Measurements from ENCODE around the gene PSD4.

PSD4 gene

DNA sequence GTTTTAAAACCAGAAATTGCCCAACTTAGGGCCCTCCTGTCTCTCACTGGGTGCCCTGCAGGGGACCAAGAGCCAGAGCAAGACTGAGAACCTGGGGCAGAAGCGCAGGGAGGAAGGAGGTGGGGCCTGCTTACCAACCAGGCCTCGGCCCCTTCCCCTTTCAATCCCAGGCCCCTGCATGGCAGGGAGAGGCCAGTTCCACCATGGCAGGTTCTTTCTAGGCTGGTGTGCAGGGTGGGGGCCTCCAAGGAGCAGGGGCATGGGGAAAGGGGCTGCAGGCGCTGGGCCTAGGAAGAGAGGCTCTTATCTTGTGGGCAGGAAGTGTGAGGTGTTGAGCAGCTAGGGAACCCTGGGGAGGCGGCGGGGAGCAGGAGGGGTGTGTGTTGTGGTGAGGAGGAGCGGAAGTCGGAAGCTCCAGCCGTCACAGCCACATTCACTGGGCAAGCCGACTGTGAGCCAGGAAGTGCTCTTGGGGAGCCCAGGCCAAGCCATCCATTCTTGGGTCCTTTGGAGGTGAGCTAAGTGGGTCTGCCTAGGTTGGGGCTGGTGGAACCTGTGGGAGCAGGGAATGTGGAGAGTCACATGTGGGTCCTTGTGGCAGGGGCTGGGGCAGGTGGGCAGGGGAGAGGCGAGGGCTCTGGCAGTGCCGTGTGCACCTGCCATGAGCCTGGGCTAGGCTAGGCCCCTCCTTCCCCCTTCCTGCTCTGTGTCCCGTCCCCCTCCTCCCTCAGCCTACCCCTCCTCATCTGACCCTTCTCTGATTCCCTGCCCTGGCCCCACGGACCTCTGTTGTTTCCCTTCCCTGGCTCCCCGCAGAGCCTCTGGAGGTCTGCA lies at the start of gene PSD4:
Gene PSD4 (plus strand): TSS at position 430 of the 834 bp plus-strand sequence. CDS start 8,486 bp downstream, outside the sequence.
- peak; percentile 76 for DNase-seq (ENCODE audit: low spot score)

DNA sequence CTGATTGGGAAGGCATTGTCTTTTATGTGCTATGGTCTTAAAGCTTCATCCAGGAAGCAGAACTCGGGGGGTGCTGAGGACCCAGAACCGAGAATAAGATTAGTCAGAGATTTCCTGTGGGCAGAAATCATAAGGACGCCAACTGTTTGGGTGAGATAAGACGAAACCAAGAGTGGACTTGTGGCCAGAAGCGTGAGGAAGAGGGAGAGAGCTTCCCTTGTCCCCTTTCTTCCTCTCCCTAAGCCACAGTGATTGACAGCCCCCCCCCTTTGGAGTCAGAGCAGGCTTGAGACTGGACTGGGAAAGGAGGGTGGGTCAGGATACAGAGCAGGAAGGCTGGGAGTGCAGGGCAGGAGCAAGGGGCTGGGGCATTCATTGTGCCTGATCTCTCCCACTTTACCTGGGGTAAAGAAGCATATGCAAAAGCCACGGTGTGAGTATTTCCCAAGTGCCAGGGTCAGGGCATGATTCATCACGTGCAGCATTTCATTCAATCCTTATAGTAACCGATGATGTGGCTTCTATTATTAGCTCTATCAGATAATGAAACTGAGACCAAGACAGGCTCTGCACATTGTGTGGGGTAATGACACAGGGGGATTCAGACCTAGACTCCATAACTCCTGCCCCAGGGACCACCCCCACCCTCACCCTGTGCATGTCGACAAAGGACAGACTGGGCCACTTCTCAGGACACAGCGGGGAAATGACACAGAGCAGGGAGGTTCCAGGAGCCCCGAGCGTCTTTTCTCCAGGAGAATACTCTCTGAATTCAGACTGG lies 49.4 kb upstream of the PSD4 start:
- DNase-seq (ENCODE audit: low spot score) = peak; percentile 33

DNA sequence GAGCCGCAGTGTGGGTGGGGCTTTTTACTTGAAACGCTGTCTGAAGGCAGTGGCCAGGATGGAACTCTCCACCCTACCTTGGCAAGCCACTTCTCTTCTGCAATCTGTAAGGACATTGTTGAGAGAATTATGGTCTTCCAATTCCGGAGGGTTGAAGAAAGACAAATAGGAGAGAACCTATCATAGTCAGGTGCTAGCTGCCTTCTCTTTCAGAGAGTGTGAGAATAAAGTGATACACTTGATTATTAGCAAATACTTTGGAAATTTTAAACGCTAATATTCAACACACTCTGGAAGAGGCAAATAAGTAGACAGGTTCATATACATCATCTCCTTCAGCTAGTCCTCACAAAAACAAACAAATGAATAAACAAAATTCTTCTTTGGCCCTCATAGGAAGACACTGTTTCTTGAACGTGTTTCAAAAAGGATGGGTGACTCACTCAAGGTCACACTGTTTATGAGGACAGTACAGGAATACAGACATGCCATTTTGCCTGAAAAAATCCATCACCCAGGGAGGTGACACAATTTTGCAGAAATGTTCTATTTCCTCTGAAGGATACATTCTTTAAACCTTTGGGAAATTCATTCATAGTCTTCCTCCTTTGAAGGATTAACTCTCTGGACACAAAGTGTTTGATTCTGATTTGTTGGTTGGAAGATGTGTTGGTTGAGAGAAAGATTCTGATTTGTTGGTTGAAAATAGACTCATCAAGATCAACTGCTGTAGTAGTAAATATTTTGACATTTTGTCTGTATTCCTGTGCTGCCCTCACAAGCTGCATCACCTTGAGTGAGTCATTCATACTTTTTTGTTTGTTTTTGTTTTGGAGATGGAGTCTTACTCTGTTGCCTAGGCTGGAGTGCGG lies 48.6 kb upstream of the PSD4 start:
- DNase-seq (ENCODE audit: low spot score) = no peak

DNA sequence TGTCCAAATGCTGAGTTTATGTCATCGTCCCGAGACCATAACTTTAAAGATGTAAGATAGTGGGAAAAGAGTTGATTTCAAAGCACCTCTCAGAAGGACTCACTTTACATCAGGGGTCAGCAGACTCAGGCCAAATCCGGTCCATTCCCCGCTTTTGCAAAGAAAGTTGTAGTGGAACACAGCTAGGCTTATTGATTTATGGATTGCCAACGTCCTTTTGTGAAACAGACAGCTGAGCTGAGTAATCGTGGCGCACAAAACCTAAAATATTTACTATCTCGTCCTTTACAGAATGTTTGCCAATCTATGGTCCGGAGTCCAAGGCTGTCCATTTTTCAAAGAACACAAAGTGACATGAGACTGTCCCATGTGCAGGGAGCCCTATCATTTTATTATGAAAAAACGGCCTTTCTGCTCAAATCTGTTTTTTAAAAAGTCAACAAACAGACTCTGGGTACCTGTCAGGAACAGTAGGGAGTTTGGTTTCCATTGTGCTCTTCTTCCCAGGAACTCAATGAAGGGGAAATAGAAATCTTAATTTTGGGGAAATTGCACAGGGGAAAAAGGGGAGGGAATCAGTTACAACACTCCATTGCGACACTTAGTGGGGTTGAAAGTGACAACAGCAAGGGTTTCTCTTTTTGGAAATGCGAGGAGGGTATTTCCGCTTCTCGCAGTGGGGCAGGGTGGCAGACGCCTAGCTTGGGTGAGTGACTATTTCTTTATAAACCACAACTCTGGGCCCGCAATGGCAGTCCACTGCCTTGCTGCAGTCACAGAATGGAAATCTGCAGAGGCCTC lies 46.7 kb upstream of the PSD4 start, which contains the start of gene IL1RN:
Gene IL1RN (plus strand): TSS at position 754 of the 801 bp plus-strand sequence. CDS start 27 bp downstream, at position 781.
- DNase-seq (ENCODE audit: low spot score) = no peak

DNA sequence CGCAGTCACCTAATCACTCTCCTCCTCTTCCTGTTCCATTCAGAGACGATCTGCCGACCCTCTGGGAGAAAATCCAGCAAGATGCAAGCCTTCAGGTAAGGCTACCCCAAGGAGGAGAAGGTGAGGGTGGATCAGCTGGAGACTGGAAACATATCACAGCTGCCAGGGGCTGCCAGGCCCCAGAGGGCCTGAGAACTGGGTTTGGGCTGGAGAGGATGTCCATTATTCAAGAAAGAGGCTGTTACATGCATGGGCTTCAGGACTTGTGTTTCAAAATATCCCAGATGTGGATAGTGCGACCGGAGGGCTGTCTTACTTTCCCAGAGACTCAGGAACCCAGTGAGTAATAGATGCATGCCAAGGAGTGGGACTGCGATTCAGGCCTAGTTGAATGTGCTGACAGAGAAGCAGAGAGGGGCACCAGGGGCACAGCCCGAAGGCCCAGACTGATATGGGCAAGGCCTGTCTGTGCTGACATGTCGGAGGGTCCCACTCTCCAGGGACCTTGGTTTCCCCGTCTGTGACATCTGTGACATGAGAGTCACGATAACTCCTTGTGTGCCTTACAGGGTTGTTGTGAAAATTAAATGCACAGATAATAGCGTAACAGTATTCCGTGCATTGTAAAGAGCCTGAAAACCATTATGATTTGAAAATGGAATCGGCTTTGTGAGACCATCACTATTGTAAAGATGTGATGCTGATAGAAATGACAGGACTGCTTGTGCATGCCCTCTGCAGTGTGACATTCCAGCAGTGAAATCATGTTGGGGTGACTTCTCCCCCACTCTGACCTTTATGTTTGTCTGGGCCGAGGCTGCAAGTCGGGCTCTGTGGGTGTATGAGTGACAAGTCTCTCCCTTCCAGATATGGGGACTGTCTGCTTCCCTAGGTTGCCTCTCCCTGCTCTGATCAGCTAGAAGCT lies 45.9 kb upstream of the PSD4 start:
- no peak for DNase-seq (ENCODE audit: low spot score)

DNA sequence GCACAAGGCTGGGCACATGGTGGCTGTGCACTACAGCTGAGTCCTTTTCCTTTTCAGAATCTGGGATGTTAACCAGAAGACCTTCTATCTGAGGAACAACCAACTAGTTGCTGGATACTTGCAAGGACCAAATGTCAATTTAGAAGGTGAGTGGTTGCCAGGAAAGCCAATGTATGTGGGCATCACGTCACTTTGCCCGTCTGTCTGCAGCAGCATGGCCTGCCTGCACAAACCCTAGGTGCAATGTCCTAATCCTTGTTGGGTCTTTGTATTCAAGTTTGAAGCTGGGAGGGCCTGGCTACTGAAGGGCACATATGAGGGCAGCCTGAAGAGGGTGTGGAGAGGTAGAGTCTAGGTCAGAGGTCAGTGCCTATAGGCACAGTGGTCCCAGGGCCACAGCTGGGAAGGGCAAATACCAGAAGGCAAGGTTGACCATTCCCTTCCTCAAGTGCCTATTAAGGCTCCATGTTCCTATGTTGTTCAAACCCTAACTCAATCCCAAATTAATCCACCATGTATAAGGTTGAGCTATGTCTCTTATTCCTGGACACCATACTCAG lies 44.2 kb upstream of the PSD4 start:
- DNase-seq (ENCODE audit: low spot score) = no peak

DNA sequence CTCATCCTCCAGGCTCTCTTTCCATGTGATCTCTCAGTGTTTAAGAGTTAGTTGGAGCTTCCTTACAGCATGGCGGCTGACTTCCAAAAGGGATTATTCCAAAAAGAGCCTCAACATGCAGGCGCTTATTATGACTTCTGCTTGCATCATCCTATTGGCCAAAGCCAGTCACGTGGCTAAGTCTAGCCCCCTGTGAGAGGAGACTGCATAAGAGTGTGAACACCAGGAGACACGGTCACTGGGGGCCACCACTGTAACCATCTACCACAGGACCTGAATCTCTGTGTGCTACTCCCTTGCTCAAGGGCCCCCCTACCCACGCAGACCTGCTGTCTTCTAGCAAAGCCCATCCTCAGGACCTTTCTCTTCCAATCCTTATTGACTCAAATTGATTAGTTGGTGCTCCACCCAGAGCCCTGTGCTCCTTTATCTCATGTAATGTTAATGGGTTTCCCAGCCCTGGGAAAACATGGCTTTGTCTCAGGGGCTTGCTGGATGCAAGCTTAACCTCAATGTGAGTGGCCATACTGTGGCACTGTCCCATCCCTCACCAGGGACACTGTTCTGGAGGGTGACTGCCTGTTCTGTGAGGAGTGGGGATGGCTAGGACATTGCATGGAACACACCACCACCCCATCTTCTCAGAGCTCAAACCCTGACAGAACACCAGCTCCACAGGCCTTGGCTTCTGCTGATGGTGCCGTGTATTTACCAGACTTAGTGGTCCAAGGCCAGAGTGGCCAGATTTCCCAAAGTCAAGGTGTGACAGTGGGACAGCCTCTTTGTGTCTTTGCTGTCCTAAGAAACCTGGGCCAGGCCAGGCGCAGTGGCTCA lies 42.2 kb upstream of the PSD4 start:
- no peak for DNase-seq (ENCODE audit: low spot score)

DNA sequence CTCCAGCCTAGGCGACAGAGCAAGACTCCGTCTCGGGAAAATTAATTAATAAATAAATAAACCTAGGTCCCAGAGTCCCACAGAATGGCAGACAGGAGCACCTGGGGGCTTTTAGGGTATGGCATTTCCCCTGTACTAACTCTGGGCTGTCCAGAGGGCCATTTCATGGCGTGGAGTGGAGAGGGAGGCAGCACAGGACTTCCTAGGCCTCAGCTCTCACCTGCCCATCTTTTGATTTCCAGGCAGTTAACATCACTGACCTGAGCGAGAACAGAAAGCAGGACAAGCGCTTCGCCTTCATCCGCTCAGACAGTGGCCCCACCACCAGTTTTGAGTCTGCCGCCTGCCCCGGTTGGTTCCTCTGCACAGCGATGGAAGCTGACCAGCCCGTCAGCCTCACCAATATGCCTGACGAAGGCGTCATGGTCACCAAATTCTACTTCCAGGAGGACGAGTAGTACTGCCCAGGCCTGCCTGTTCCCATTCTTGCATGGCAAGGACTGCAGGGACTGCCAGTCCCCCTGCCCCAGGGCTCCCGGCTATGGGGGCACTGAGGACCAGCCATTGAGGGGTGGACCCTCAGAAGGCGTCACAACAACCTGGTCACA lies 41.3 kb upstream of the PSD4 start:
- no peak for DNase-seq (ENCODE audit: low spot score)

DNA sequence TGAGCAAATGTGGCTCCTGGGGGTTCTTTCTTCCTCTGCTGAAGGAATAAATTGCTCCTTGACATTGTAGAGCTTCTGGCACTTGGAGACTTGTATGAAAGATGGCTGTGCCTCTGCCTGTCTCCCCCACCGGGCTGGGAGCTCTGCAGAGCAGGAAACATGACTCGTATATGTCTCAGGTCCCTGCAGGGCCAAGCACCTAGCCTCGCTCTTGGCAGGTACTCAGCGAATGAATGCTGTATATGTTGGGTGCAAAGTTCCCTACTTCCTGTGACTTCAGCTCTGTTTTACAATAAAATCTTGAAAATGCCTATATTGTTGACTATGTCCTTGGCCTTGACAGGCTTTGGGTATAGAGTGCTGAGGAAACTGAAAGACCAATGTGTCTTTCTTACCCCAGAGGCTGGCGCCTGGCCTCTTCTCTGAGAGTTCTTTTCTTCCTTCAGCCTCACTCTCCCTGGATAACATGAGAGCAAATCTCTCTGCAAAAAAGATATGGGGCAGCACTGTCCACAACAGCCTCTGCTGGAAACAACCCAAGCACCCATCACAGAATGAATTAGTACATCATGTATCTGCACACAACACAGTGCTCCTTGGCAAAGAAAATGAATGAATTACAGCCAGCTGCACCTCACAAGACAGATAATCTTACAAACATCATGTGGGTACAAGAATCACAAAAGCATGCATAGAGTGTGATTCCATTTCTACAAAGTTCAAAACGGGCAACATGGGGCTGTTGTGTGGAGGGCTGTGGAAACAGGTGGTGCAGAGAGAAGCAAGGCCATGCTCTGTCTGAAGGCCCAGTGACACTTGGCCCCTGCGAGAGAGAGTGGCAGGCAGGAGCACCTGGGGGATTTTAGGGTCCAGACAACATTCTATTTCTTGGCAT lies 39.8 kb upstream of the PSD4 start:
- DNase-seq (ENCODE audit: low spot score) = no peak

DNA sequence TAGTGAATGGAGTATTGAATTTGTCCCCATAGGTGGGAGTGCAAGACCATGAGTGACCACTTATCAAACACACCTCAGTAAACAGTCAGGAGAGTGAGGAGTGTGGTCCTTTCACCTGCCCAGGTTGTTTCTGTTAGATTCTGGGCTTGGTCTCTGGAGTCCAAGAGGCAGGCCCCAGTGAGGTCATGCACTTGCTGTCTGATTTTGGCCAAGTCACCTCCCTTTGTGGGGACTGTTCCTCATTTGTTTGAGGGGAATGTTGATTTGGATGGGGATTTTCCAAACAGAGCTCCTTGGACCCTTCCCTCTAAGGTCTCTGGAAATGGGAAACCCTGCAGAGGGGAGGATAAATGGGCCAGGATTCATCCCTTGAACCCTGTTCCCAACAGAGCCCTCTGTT lies 39.1 kb upstream of the PSD4 start:
- no peak for DNase-seq (ENCODE audit: low spot score)

DNA sequence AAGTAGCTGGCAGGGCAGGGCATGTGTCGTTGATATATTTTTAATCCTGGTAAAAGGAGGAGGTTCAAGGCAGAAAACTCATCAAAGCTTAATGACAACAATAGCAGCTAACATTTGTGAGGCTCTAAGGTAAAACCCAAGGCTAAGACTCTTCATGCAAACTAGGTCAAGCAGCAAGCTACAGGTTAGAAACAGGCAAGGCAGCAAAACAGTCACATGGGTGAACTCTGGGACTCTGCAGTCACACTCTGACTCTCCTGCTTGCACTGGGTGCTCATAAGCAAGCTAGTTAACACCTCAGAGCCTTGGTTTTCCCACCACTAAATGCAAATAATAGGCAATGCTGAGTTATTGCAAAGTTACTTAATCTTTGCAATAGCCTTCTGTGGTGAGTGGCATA lies 38.5 kb upstream of the PSD4 start:
- no peak for DNase-seq (ENCODE audit: low spot score)

DNA sequence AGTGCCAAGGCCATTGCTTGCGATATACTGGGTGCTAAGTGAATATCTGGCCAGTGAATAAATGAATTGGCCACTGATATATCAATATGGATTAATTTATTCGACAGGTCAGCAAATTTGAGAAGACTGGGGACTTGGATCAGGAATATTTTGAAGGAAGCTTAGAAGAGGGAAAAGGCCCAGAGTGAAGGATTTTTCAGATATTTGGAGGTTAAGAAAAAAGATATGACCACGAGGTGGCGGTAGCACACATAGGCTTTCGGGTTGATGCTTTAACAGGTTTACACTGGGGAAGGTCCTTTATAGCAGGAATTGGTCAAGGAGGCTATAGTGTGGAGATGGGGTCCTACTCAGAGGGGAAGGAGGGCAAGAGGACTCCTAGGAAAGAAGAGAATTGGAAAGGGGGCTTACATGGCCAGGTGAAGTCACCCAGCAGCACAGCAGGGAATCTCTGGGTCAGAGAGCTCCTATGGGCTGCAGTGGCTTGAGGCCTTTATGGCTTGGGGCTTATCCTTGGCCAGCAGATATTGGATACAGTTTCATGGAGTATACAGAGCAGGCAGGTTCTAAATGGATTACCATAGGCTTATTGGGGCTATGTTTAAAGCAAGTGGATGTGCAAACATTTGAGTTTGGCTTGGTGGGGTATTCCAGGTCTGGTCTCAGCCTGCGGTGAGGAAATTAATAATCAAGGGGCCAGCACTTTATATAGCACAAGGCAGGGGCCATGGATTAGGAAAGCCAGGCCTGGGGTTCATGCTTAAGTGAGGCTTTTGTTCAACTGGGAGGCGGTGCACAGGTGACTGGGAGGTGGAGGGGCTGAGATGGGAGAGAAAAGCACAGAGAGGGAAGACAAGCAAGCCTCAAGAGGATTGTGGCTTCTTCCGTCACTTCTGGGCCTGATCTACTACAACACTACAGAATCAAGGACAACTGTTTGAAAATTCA lies 36.7 kb upstream of the PSD4 start:
- peak; percentile 57 for DNase-seq (ENCODE audit: low spot score)

DNA sequence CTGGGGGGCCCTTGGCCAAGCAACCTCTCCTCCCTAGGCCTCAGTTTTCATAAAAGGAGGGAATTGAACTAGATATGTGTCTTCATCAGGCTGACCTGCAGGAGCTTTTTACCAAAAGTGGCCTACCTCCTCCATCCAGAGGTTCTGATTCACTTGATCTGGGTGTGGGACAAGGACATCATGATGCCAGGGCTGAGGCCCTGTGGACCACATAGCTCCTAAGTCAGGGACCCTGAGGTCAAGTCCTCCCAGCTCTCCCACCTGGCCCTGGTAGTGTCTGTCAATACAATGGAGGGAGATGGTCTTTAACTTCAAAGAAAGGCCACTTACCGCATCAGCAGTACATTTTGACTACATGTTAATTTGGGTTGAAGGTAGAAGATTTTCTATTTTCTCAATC lies 35.9 kb upstream of the PSD4 start:
- DNase-seq (ENCODE audit: low spot score) = no peak

DNA sequence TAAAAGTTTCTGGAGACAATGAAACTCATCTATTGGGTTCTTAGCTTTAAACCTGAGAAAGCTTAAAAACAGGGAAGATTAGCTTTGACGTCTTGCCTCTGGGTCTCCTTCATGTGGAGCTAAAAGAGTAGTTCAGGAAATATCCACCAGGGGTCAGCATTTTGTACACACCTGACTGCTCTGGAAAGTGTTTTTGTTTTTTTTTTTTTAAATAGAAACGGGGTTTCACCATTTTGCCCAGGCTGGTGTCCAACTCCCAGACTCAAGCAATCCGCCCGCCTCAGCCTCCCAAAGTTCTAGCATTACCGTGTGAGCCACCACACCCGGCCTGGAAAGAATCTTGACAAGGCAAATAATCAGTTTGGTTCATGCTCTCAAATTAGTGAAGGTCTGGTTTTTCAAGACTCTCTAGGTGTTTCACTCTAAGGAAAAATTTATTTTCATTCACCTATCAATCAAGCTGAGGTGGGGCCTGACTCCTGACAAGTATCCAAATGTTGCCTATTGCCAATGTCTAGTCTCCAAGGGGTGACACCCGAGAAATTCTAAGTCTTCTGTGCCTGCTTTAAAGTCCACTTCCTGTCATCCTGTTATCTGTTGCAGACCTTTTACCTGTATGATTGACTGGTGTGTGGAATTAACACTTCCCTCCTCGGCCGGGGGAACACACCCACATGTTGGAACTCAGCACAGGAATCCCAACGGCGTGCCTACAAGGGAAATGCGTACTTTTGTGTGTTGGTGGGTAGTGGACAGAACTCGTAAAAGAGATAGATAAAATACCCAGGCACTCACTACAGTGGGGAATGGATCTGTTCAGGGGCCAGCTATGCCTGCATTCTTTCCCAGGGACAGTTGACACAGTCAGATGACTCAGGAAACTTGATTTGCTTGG lies 35.1 kb upstream of the PSD4 start:
- peak; percentile 79 for DNase-seq (ENCODE audit: low spot score)

DNA sequence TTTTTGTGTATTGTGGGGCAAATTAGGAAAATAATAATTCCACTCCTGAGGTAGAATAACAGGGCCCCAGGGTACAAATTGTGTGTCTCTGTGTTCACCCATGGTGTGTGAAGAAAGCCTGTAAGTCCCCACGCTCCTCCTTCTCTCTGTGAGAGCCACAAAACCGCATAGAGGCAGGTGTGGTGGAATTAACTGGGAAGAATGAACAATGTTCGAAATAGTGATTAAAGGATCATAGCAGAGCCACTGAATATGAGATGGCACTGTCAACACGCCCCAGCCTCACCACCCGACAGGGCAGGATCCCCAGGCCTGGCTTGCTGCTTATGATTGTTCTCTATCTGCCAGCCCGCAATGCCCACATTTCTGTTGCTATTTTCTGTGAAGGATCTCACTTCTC lies 32.3 kb upstream of the PSD4 start:
- peak; percentile 55 for DNase-seq (ENCODE audit: low spot score)
